ENCODE results near the gene NDUFA7.

The NDUFA7 gene

DNA sequence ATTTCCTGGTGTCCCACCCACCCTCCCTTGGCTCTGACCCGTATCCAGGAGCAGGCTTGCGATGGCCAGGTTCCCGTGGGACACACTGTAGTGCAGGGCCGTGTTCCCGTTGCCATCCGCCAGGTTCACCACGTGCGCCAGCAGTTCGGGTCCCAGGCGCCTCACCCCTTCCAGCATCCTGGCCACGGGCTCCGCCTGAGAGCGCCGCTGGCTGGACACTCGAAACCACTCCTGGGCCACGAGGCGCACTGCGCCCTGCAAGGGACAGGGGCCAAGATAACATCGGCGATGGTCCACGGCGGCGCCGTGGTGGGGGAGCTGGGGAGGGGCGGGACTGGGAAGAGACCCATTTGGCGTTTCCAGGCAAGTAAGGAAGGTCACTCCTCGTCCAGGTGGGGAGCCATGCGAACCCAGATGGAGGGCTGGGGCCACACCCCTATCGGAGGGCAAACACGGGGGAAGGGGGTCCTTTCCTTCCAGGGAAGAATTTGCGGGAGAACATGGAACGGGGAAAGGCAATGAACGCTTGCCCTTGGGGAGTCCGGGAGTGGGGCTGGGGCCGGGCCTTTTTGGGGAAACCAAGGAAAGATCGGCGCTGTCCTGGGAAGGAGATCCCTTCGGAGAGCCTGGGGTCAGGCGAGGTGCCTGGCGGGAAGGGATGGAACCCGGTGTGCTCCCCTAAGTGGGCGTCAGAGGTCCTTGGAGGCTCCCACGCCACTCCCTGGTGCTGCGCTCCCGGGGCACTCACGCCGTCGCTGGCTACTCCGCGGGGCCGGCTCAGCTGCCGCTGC lies 12.0 kb upstream of the NDUFA7 start:
- TF ChIP-seq GATA2 (IDR thresholded peaks at IDR 0.05; ENCODE audit: low read depth, low read length): peak; percentile 10; the same call in 1 of the 2 replicates
- no peak for TF ChIP-seq GATA3 (IDR thresholded peaks at IDR 0.05; ENCODE audit: low read depth, low read length)

DNA sequence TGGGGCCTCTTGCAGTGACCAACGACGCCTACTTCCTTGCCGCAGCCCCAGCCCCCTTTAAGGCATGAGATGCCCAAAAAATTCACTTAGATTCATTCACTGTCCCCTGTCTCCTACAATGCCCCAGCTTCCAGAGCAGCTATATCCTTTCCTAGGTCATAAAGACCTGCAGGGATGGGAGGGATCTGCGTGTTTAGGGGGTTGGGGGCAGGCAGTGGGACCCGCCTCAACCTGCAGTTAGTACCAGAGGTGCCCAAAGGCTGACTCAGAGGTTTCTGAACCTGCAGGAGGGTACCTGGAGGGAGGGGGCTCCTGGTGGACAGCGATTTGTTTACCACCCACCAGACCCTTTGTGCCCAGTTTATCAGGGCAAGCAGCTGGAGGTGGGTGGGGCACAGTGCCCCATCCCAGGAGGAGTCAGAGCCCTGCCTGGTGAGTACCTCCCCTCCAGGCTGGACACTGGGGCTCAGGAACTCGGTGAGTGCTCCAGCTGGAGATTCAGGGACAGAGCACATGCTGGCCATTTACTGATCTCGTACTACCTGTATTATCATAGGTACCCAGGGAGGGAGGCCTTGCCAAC lies 10.2 kb upstream of the NDUFA7 start:
- TF ChIP-seq GATA2 (IDR thresholded peaks at IDR 0.05; ENCODE audit: low read depth, low read length): no peak
- TF ChIP-seq GATA3 (IDR thresholded peaks at IDR 0.05; ENCODE audit: low read depth, low read length): no peak

DNA sequence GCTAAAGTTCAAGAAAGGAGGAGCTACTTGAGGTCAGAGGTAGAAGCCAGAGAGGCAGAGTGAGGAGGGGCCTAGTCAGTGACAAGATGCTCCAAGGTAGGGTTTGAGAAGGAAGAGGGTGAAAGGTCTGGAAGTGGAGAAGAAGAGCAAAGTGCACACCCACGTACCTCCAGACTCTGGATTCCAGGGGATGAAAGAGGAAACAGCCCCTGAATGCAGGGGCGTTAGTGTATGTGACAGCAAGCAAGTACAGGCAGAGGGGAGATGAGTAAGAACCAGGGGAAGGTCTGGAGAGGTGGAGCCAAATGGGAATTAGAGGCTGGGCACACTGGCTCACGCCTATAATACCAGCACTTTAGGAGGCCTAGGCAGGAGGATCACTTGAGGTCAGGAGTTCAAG lies 8.8 kb upstream of the NDUFA7 start:
- no peak for TF ChIP-seq GATA2 (IDR thresholded peaks at IDR 0.05; ENCODE audit: low read depth, low read length)
- no peak for TF ChIP-seq GATA3 (IDR thresholded peaks at IDR 0.05; ENCODE audit: low read depth, low read length)

DNA sequence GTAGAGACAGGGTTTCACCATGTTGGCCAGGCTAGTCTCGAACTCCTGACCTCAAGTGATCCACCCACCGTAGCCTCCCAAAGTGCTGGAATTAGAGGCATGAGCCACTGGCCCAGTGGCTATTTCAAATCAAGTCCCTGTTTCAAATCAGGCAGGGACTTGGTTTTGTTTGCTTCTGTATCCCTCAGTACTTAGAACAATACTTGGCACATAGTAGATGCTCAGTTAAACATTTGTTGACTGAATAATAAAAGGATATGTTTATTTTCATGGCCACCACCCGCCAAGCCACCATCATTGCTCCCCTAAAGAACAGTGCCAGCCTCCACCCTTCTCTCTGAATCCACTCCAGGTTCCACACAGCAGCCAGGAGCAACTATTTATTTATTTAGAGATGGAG lies 4.3 kb upstream of the NDUFA7 start:
- TF ChIP-seq GATA3 (IDR thresholded peaks at IDR 0.05; ENCODE audit: low read depth, low read length): no peak
- no peak for TF ChIP-seq GATA2 (IDR thresholded peaks at IDR 0.05; ENCODE audit: low read depth, low read length)

DNA sequence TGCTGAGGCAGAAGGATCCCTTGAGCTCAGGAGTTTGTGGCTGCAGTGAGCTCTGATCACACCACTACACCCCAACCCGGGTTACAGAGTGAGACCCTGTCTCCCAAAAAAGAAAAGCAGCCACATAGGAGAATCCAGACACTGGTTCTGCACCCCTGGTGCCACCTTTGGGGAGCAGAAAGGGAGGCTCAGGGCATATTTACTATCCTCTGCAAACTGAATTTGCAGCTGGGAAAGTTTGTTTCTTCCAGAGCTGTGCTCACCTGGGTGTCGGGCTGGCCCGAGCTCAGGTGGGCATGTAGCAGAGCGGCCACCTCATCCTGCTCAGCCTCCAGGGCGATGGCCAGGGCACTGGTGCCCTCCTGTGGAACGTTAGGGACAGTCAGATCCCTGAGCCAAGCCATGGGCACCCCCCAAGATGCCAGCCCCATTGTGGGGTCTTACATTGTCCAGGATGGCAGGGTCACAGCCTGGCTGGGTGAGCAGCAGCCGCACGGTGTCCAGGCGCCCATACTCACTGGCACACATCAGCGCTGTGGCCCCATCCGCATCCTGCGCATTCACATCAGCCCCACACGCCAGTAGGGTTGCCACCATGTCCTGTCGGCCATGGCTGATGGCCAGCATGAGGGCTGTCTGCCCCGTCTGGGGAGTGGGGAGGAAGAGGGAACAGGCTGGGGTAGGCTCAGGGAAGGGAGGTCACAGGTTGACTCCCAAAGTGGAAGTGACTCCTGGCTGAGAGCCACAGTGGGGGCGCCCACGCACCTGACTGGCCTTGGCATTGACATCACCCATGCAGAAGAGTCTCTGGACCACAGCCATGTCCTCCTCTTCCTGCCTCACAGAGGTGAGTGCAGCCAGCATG lies 3.2 kb upstream of the NDUFA7 start:
- TF ChIP-seq GATA3 (IDR thresholded peaks at IDR 0.05; ENCODE audit: low read depth, low read length) (no peak), GATA2 (IDR thresholded peaks at IDR 0.05; ENCODE audit: low read depth, low read length) (no peak)

DNA sequence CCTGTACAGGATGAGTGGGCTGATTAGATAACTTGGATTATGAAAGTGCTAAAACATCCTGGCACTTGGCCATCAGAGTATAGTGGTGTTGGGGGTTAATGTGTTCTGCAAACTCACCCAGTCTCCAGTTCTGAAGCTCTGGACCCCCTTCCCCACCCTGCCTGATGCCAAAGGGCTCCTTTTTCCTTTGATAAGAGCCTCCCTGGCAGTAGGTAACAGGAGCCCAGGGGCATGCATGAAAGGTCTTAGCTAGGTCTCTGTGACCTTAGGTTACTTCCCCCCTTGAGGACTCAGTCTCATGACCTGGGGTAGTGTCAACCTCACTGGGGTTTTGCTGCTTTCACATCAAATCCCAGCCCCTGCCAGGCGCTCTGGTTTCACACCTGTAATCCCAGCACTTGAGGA lies 2.6 kb upstream of the NDUFA7 start:
- TF ChIP-seq GATA2 (IDR thresholded peaks at IDR 0.05; ENCODE audit: low read depth, low read length): no peak
- TF ChIP-seq GATA3 (IDR thresholded peaks at IDR 0.05; ENCODE audit: low read depth, low read length): no peak

DNA sequence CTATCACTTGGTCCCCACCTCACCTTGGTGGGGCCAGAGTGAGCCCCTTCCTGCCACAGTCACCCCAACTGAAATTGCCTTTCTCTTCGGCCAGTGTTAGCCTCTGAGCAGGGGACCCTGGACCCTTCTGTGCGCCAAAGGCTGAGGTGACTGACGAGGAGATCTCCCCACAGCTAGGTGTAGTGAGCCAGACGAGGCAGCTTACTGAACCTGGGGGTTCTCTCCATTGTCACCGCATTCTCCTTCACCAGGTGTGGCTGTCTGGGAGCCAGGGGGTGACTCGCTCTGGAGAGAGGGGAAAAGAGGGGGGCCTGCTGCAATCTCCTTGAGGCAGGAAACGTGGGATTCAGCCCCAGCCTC lies 1.4 kb upstream of the NDUFA7 start:
- TF ChIP-seq GATA3 (IDR thresholded peaks at IDR 0.05; ENCODE audit: low read depth, low read length): no peak
- no peak for TF ChIP-seq GATA2 (IDR thresholded peaks at IDR 0.05; ENCODE audit: low read depth, low read length)

DNA sequence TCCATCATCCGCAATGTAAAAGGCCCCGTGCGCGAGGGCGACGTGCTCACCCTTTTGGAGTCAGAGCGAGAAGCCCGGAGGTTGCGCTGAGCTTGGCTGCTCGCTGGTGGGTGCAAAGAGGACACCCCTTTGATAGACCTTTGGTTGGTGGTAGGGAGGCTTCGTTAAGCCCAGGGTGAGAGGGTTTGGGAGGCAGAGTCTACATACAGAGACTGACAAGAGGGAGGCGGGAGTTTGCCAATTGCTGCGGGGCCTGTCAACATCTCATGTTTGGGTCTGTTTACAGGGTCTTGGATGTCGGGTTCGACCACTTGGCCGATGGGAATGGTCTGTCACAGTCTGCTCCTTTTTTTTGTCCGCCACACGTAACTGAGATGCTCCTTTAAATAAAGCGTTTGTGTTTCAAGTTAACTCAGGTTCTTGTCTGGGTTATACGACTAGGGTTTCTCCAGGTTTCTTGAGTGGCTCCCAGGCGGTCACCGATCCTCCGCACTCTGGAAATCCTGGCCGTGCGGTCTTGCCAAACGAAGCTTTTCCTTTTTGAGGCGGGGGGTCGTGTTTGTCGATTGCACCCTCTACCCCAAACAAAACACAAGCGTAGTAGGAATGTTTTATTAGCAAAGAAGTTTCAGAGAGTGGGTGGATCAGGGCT lies 937 bp upstream of the NDUFA7 start:
- TF ChIP-seq GATA3 (IDR thresholded peaks at IDR 0.05; ENCODE audit: low read depth, low read length) (no peak), GATA2 (IDR thresholded peaks at IDR 0.05; ENCODE audit: low read depth, low read length) (no peak)

DNA sequence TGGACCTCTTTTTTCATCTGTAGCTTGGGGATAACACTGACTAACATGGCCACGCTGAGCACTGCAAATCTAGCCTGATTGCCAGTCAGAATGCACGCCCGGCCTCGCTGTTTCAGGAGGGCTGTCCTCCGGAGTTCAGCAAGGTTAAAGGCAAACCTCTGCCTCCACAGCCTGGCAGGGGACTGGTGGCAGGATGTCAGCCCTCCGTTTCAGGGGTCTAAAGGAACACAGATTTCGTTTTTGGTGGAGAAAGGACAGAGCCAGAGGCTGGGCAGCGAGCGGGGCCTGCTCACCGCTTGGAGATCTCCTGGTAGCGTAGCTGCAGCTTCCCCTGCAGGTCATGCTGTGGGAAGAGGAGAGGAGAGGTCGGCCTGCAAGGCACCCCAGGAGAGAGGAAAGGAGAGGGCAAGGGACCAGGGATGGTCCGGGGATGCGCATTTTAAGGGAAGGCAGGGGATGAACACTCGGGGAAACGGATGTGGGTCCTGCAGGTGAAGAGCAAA lies 560 bp downstream of the NDUFA7 start:
- no peak for TF ChIP-seq GATA2 (IDR thresholded peaks at IDR 0.05; ENCODE audit: low read depth, low read length)

DNA sequence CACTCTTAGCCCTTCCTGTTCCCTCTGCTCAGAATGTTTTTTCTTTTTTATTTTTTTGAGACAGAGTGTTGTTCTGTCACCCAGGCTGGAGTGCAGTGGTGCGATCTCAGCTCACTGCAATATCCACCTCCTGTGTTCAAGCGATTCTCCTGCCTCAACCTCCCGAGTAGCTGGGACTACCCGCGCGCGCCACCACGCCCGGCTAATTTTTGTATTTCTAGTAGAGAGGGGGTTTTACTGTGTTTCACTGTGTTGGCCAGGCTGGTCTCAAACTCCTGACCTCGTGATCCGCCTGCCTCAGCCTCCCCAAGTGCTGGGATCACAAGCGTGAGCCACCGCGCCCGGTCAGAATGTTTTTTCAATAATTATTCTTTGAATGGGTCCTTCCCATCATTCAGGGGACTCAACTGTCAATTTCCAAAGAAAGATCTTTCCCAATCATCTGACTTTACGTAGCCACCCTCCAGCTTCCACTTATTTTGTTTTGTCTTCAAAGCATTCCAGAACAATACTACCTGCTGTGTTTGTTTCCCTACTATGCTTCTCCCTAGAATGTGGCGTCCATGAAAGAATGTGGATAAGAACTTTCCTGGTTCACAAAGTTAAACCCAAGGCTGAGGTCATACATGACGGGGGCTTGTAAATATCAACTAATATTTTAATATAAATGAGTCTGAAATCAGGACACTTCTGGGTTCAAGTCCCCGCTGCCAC lies 1.2 kb downstream of the NDUFA7 start:
- TF ChIP-seq GATA3 (IDR thresholded peaks at IDR 0.05; ENCODE audit: low read depth, low read length) (no peak), GATA2 (IDR thresholded peaks at IDR 0.05; ENCODE audit: low read depth, low read length) (no peak)

DNA sequence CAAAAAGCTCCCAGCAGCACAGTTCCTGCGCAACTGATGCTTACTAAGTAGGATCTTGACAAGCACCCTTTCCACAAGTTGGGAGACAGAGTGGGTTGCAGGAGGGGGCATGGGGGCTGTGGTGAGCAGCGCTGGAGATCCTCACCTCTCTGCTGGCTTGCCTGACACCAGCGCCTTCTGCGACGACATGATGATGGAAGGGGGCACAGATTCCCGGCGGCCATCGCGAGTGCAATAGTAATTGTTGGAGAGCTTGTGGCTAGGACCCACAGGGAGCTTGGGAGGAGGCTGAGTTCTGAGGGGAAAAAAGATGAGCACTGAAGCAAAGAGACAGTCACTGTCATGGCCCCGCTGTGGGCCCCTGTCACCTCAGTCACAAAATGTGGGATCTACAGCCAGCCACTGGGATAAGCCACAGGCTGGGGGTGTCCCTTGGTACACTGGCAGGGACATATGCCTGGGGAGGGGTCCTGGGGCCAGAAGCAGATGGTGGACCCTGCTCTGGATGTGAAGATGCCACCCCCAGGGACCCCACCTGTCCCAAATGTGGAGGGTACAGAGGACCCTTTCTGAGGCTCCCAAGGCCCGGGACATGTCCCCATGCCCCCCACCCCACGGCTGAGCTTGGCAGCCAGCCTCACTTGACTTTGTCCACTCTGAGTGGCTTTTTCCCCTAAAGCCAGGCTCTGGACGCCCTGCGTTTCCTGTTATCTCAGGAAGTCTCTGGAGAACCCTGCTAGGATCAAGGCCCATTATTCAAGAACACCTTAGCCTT lies 4.6 kb downstream of the NDUFA7 start:
- TF ChIP-seq GATA2 (IDR thresholded peaks at IDR 0.05; ENCODE audit: low read depth, low read length) (no peak), GATA3 (IDR thresholded peaks at IDR 0.05; ENCODE audit: low read depth, low read length) (no peak)

DNA sequence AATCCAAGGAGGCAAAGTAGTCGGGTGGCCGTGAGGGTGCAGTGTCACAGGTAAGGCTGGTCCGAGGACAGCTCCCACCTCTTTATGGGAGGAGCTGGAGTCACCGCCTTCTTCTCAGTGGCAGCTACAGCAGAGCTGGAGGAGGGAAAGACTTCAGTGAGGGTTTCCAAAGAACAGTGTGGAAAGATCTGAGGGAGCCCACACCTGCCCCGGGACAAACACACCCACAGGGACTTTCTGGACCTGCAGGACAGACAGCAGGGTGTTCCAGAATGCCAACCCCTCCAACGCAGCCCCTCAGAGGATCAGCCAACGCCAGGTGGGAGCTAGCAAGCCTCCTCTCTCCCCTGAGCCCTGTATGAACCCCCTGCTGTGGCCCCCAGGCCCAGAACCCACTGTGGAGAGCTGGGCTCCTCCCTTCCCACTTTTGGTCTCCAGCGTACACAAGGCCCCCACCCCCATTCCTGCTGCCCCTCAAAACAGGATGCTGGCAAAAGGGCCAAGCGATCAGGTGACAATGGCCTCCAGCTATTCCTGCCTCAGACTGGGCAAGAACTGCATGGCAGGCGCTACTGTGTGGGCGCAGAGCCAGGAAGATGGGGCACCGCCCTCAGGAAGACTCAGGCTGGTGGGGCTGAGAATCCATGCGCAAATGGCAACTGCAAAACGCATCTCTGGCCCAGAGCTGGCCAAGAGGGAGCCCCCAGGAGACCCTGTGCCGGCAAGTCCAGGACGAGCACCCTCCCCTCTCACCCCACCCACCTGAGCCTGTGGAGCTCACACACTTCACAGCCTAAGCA lies 9.5 kb downstream of the NDUFA7 start:
- TF ChIP-seq GATA3 (IDR thresholded peaks at IDR 0.05; ENCODE audit: low read depth, low read length) (no peak), GATA2 (IDR thresholded peaks at IDR 0.05; ENCODE audit: low read depth, low read length) (no peak)
